Endothelial cell of umbilical vein (primary cell): ENCODE results near the gene MYO18A. TPM values are rescaled to one million over a fixed set of nuclear protein-coding genes. Genes with fewer than 3 reads are reported as not detected.

ENCODE experiments used
- BruUV-seq: library from RNA; stranded (reverse); fragments of 400-500 nt; replicated peaks from 2 replicates; lab custom pipeline; 2021; lab: Mats Ljungman, UMichigan
- CTCF ChIA-PET: fragments of 300-600, 350-600 bp; sonication (Branson Sonifier 250); formaldehyde crosslinking; loops from one replicate; lab custom pipeline; 2021; ENCODE audit warnings: antibody characterized with exemption, inconsistent platforms; lab: Charles Lee
- POLR2A ChIA-PET: fragments of 300-600, 350-600 bp; sonication (Branson Sonifier 250); formaldehyde crosslinking; loops from one replicate; lab custom pipeline; 2021; ENCODE audit warnings: antibody characterized with exemption, inconsistent platforms; lab: Charles Lee
- DNase-seq: peaks from one replicate; pipeline ENCODE4 v3.0.0-alpha.2; 2011; ENCODE audit warnings: low read depth, low spot score
- FAIRE-seq: peaks from 2 replicates; lab custom pipeline; 2011; peaks lifted over from hg19 to GRCh38; lab: Jason Lieb, UNC
- H2AFZ ChIP-seq: 2 replicates; pipeline ENCODE4 v1.6.0; 2012; ENCODE audit warnings: low read depth, low read length, control low read depth, inconsistent platforms
- H3K27ac ChIP-seq: 2 replicates; pipeline ENCODE4 v1.5.1; 2011; ENCODE audit warnings: low read depth, mild to moderate bottlenecking, control low read depth, low read length, moderate library complexity; ENCODE audit not compliant: insufficient read depth
- H3K27me3 ChIP-seq, 2 experiments: 2 replicates each; pipeline versions ENCODE4 v1.6.0 to v1.6.1; 2011; ENCODE audit warnings: low read length in 2 of 2, mixed read lengths in 1 of 2; ENCODE audit not compliant: control insufficient read depth in 2 of 2, insufficient read depth in 2 of 2
- H3K36me3 ChIP-seq, 2 experiments: 2 replicates in 1 of 2; 3 replicates in 1 of 2; pipeline ENCODE4 v1.5.1; 2011; ENCODE audit warnings: low read length in 2 of 2, mild to moderate bottlenecking in 1 of 2, moderate library complexity in 1 of 2; ENCODE audit not compliant: control insufficient read depth in 2 of 2, insufficient read depth in 2 of 2; ENCODE audit errors: extremely low read depth in 1 of 2
- H3K4me1 ChIP-seq: 3 replicates; pipeline ENCODE4 v1.5.1; 2011; ENCODE audit warnings: mild to moderate bottlenecking, low read length; ENCODE audit not compliant: control insufficient read depth, insufficient read depth; ENCODE audit errors: extremely low read depth
- H3K4me2 ChIP-seq: 2 replicates; pipeline ENCODE4 v1.6.1; 2011; ENCODE audit warnings: low read length, control low read depth, mixed read lengths; ENCODE audit not compliant: insufficient read depth
- H3K4me3 ChIP-seq, 3 experiments: fragments of 200-600 bp in 1 of 3; sonication (generic), shearing (Covaris generic) in 1 of 3; replicated peaks in 1 of 3; 2 replicates each; pipeline ENCODE4 v1.5.1; 2011 to 2016; ENCODE audit warnings: control low read depth in 3 of 3, low read length in 3 of 3, mild to moderate bottlenecking in 2 of 3, inconsistent platforms in 1 of 3, low read depth in 1 of 3, moderate library complexity in 1 of 3; ENCODE audit not compliant: insufficient read depth in 1 of 3
- H3K79me2 ChIP-seq: 2 replicates; pipeline ENCODE4 v1.6.0; 2012; ENCODE audit warnings: low read length, inconsistent platforms; ENCODE audit not compliant: control insufficient read depth, insufficient read depth
- H3K9ac ChIP-seq: replicated peaks from 2 replicates; pipeline ENCODE3; 2011; ENCODE audit warnings: low read length, control low read depth; ENCODE audit not compliant: insufficient read depth; ENCODE audit errors: extremely low read depth
- H3K9me1 ChIP-seq: replicated peaks from 3 replicates; pipeline ENCODE4 v1.6.0; 2011; ENCODE audit warnings: mild to moderate bottlenecking, low read length; ENCODE audit not compliant: control insufficient read depth, insufficient read depth; ENCODE audit errors: extremely low read depth
- H3K9me3 ChIP-seq: replicated peaks from 2 replicates; pipeline ENCODE4 v1.5.1; 2012; ENCODE audit warnings: low read length, inconsistent platforms; ENCODE audit not compliant: control insufficient read depth, insufficient read depth
- H4K20me1 ChIP-seq: replicated peaks from 2 replicates; pipeline ENCODE3; 2011; ENCODE audit warnings: mild to moderate bottlenecking, low read length; ENCODE audit not compliant: control insufficient read depth, insufficient read depth; ENCODE audit errors: extremely low read depth
- CTCF ChIP-seq, 2 donors: IDR thresholded peaks; 1 replicate in 1 of 2; 2 replicates in 1 of 2; pipeline ENCODE4 v1.5.1; 2011; ENCODE audit warnings: low read length in 2 of 2, mild to moderate bottlenecking in 2 of 2, moderate library complexity in 2 of 2, control low read depth in 1 of 2, inconsistent platforms in 1 of 2, low read depth in 1 of 2; ENCODE audit not compliant: insufficient read depth in 1 of 2; ENCODE audit errors: extremely low read depth in 1 of 2
- EZH2 ChIP-seq: IDR thresholded peaks from 2 replicates; pipeline ENCODE4 v1.6.1; 2012; ENCODE audit warnings: borderline replicate concordance, low read depth, mild to moderate bottlenecking, moderate library complexity, low read length, inconsistent platforms; ENCODE audit not compliant: severe bottlenecking
- FOS ChIP-seq: IDR thresholded peaks from 2 replicates; pipeline ENCODE4 v1.6.1; 2011; ENCODE audit warnings: mild to moderate bottlenecking, low read length, moderate library complexity, borderline replicate concordance; ENCODE audit not compliant: insufficient read depth
- GATA2 ChIP-seq: IDR thresholded peaks from 2 replicates; pipeline ENCODE4 v1.7.0; 2011; ENCODE audit warnings: low read depth, mild to moderate bottlenecking, moderate library complexity, mixed read lengths, low read length; ENCODE audit not compliant: insufficient read length, insufficient read depth
- JUN ChIP-seq: IDR thresholded peaks from 2 replicates; pipeline ENCODE4 v1.6.1; 2011; ENCODE audit warnings: borderline replicate concordance, low read depth; ENCODE audit not compliant: insufficient read length, insufficient read depth
- MAX ChIP-seq: IDR thresholded peaks from 2 replicates; pipeline ENCODE4 v1.6.1; 2011; ENCODE audit not compliant: insufficient read depth, insufficient read length
- MYC ChIP-seq: IDR thresholded peaks from one replicate; pipeline ENCODE4 v1.6.1; 2011; ENCODE audit warnings: mild to moderate bottlenecking, low read depth, low read length
- dilution Hi-C: fragments of 300-500 bp; cut with MboI; formaldehyde crosslinking; loops from one replicate; pipeline ENCODE4 v1.15.0; 2019; ENCODE audit warnings: low sequenced_read_pairs; ENCODE audit not compliant: extremely low pct_ligation_motif_present
- intact Hi-C: fragments of 100-400 bp; cut with micrococcal nuclease; formaldehyde crosslinking; loops from one replicate; pipeline ENCODE4 v1.10.0; 2022
- polyA plus RNA-seq, 4 experiments: library from polyadenylated mRNA; depleted of rRNA in 3 of 4; stranded (reverse) in 3 of 4; unstranded in 1 of 4; fragments of >200 nt; gene quantifications; 2 replicates each; pipeline versions ENCODE4 v1.2.1 to v1.2.3, GENCODE V29; 2011 to 2012; ENCODE audit warnings: missing spikeins in 1 of 4
- total RNA-seq: library from RNA; stranded (reverse); gene quantifications from 2 replicates; pipeline ENCODE4 v1.2.3, GENCODE V29; 2021

The MYO18A gene
- total and polyA plus RNA-seq, 2 donors (not counting 3 experiments of a cell fraction or from before 2014, with no cell fraction given): 3.9 to 28.3 TPM

GRCh38 chr17:29140051-29140621 lies 40.1 kb downstream of the MYO18A start:
- dilution Hi-C loops: no loop called here
- no TSS peak for BruUV-seq
- no peaks in the 10 kb centered on the region for H3K36me3 ChIP-seq
- H3K9me3 ChIP-seq: no peaks in the 10 kb centered on the region
- H3K9ac ChIP-seq: no peak overlapping the region
- peak overlapping the region; percentile 73 for H2AFZ ChIP-seq
- H3K4me1 ChIP-seq: peaks cover 27% of the 10 kb centered on the region
- TF ChIP-seq CTCF (IDR thresholded peaks at IDR 0.05; ENCODE audit: extremely low read depth in 1 of 2, insufficient read depth in 1 of 2, low read depth in 1 of 2, low read length in 2 of 2): no peak
- no peak for TF ChIP-seq MYC
- TF ChIP-seq MAX: no peak
- TF ChIP-seq JUN: no peak
- no peak for TF ChIP-seq EZH2
- no peak for TF ChIP-seq GATA2
- no peak for TF ChIP-seq FOS
- peak overlapping the region; percentile 39 for H3K4me2 ChIP-seq
- DNase-seq (peak; percentile 54), FAIRE-seq (peak; percentile 89)
- H3K4me3 ChIP-seq: peak overlapping the region in 1 of 3 experiments; percentile 4
- intact Hi-C loops: no loop called here
- no peaks in the 10 kb centered on the region for H3K79me2 ChIP-seq
- H3K27me3 ChIP-seq: no peaks in the 10 kb centered on the region
- H4K20me1 ChIP-seq: no peaks in the 10 kb centered on the region
- POLR2A ChIA-PET: no interaction called here
- H3K9me1 ChIP-seq: no peaks in the 10 kb centered on the region
- no peak overlapping the region for H3K27ac ChIP-seq
- CTCF ChIA-PET: interaction anchor here (0.9 to 13.7 kb wide), 7 partner anchors 9 to 187 kb away, joined by 3 to 329 read pairs (median 11); partner anchors contain the start of gene MYO18A
